ENCODE results near the gene CSNK1G2.

The CSNK1G2 gene

GRCh38 chr19:1944916-1945561 lies 4.1 kb downstream of the CSNK1G2 start:
- no peak for DNase-seq (ENCODE audit: extremely low read depth, low read depth)
- no peak for TF ChIP-seq CTCF (IDR thresholded peaks at IDR 0.05; ENCODE audit: low read depth, low read length)

- TF ChIP-seq CTCF (IDR thresholded peaks at IDR 0.05; ENCODE audit: low read depth, low read length), result peak; percentile 58
- DNase-seq (ENCODE audit: extremely low read depth, low read depth), result no peak
Observed at GRCh38 chr19:1945899-1946298, 4.9 kb downstream of the CSNK1G2 start.

- no peak for DNase-seq (ENCODE audit: extremely low read depth, low read depth)
- TF ChIP-seq CTCF (IDR thresholded peaks at IDR 0.05; ENCODE audit: low read depth, low read length), result no peak
Observed at GRCh38 chr19:1947651-1948209, 6.8 kb downstream of the CSNK1G2 start.

- DNase-seq (ENCODE audit: extremely low read depth, low read depth), result no peak
- no peak for TF ChIP-seq CTCF (IDR thresholded peaks at IDR 0.05; ENCODE audit: low read depth, low read length)
Observed at GRCh38 chr19:1949304-1950101, 8.5 kb downstream of the CSNK1G2 start.

GRCh38 chr19:1950640-1951039 lies 9.7 kb downstream of the CSNK1G2 start:
- DNase-seq (ENCODE audit: extremely low read depth, low read depth), result no peak
- no peak for TF ChIP-seq CTCF (IDR thresholded peaks at IDR 0.05; ENCODE audit: low read depth, low read length)

- no peak for DNase-seq (ENCODE audit: extremely low read depth, low read depth)
- TF ChIP-seq CTCF (IDR thresholded peaks at IDR 0.05; ENCODE audit: low read depth, low read length), result no peak
Observed at GRCh38 chr19:1952635-1953034, 11.7 kb downstream of the CSNK1G2 start.

GRCh38 chr19:1953037-1953436 lies 12.1 kb downstream of the CSNK1G2 start:
- no peak for TF ChIP-seq CTCF (IDR thresholded peaks at IDR 0.05; ENCODE audit: low read depth, low read length)
- no peak for DNase-seq (ENCODE audit: extremely low read depth, low read depth)

All from AG09319 (cell line).